CD14-positive monocyte (primary cell): ENCODE data around the gene PSMG4. TPM values are rescaled to one million over a fixed set of nuclear protein-coding genes. Genes with fewer than 3 reads are reported as not detected.

Experiments
- DNase-seq, 3 donors: peaks; one replicate each; pipeline ENCODE4 v3.0.0-alpha.2; 2011 to 2022
- H2AFZ ChIP-seq: 2 replicates; pipeline ENCODE4 v1.6.0; 2012; ENCODE audit warnings: mild to moderate bottlenecking, low read depth, low read length, inconsistent platforms; ENCODE audit not compliant: insufficient read depth, poor library complexity, severe bottlenecking
- H3K27ac ChIP-seq, 2 donors: 1 replicate in 1 of 2; 2 replicates in 1 of 2; pipeline ENCODE4 v1.5.1; 2012 to 2013; ENCODE audit warnings: low read length in 2 of 2, control low read depth in 1 of 2, inconsistent platforms in 1 of 2, low read depth in 1 of 2, mild to moderate bottlenecking in 1 of 2
- H3K27me3 ChIP-seq, 2 donors: one replicate each; pipeline versions ENCODE4 v1.6.0 to v1.6.1; 2011 to 2013; ENCODE audit warnings: low read length in 2 of 2; ENCODE audit not compliant: control insufficient read depth in 2 of 2, insufficient read depth in 2 of 2
- H3K36me3 ChIP-seq, 2 donors: replicated peaks in 1 of 2; 1 replicate in 1 of 2; 2 replicates in 1 of 2; pipeline versions ENCODE4 v1.5.1 to v1.6.1; 2012 to 2013; ENCODE audit warnings: low read length in 2 of 2, control low read depth in 1 of 2, inconsistent platforms in 1 of 2, mild to moderate bottlenecking in 1 of 2; ENCODE audit not compliant: insufficient read depth in 2 of 2, control insufficient read depth in 1 of 2
- H3K4me1 ChIP-seq, 2 donors: 1 replicate in 1 of 2; 2 replicates in 1 of 2; pipeline versions ENCODE4 v1.5.1 to v1.6.1; 2012 to 2013; ENCODE audit warnings: low read length in 2 of 2, control low read depth in 1 of 2, inconsistent platforms in 1 of 2, mild to moderate bottlenecking in 1 of 2, moderate library complexity in 1 of 2; ENCODE audit not compliant: insufficient read depth in 2 of 2, control insufficient read depth in 1 of 2
- H3K4me2 ChIP-seq: replicated peaks from 2 replicates; pipeline ENCODE3; 2012; ENCODE audit warnings: low read length, moderate library complexity, mild to moderate bottlenecking; ENCODE audit not compliant: poor library complexity, severe bottlenecking; ENCODE audit errors: extremely low read depth
- H3K4me3 ChIP-seq, 3 experiments: fragments of 200-600 bp in 1 of 3; sonication (generic) in 1 of 3; replicated peaks in 1 of 3; 1 replicate in 2 of 3; 2 replicates in 1 of 3; pipeline ENCODE4 v1.5.1; 2011 to 2013; ENCODE audit warnings: low read length in 3 of 3, mild to moderate bottlenecking in 3 of 3, control low read depth in 2 of 3, low read depth in 2 of 3, inconsistent platforms in 1 of 3, moderate library complexity in 1 of 3
- H3K79me2 ChIP-seq: 2 replicates; pipeline ENCODE4 v1.6.0; 2012; ENCODE audit warnings: mild to moderate bottlenecking, control low read depth, inconsistent platforms, low read length, moderate library complexity; ENCODE audit not compliant: insufficient read depth
- H3K9ac ChIP-seq: 2 replicates; pipeline ENCODE4 v1.6.0; 2017; ENCODE audit warnings: low read length, mild to moderate bottlenecking; ENCODE audit not compliant: insufficient read depth, poor library complexity, severe bottlenecking
- H3K9me3 ChIP-seq, 2 donors: replicated peaks in 1 of 2; 1 replicate in 1 of 2; 2 replicates in 1 of 2; pipeline versions ENCODE4 v1.5.1 to v1.6.1; 2012 to 2013; ENCODE audit warnings: low read length in 2 of 2, control low read depth in 1 of 2; ENCODE audit not compliant: control insufficient read depth in 1 of 2, insufficient read depth in 1 of 2
- H4K20me1 ChIP-seq: 2 replicates; pipeline ENCODE4 v1.6.0; 2012; ENCODE audit warnings: mild to moderate bottlenecking, low read length, control low read depth, moderate library complexity; ENCODE audit not compliant: insufficient read depth
- H3K27ac Mint-ChIP-seq, 7 donors: one replicate each; pipeline ENCODE4 v1.8.0; 2020; ENCODE audit warnings: mild to moderate bottlenecking in 7 of 7, mixed read lengths in 7 of 7, moderate library complexity in 6 of 7, inconsistent platforms in 2 of 7
- H3K27me3 Mint-ChIP-seq, 3 donors: one replicate each; pipeline ENCODE4 v1.8.0; 2021 to 2022; ENCODE audit warnings: low read depth in 3 of 3, mild to moderate bottlenecking in 3 of 3, mixed read lengths in 3 of 3, moderate library complexity in 3 of 3, inconsistent platforms in 1 of 3
- H3K36me3 Mint-ChIP-seq, 2 donors: one replicate each; pipeline ENCODE4 v1.8.0; 2020; ENCODE audit warnings: mixed read lengths in 2 of 2, inconsistent platforms in 1 of 2, mild to moderate bottlenecking in 1 of 2
- H3K4me1 Mint-ChIP-seq: one replicate; pipeline ENCODE4 v1.8.0; 2020; ENCODE audit warnings: mild to moderate bottlenecking, mixed read lengths
- H3K4me3 Mint-ChIP-seq, 2 donors: one replicate each; pipeline ENCODE4 v1.8.0; 2020; ENCODE audit warnings: mild to moderate bottlenecking in 2 of 2, mixed read lengths in 2 of 2, moderate library complexity in 1 of 2
- H3K9me3 Mint-ChIP-seq, 7 donors: one replicate each; pipeline ENCODE4 v1.8.0; 2020 to 2022; ENCODE audit warnings: mixed read lengths in 7 of 7, mild to moderate bottlenecking in 6 of 7, moderate library complexity in 6 of 7, inconsistent platforms in 2 of 7
- CTCF ChIP-seq: fragments of 200-600 bp; IDR thresholded peaks from one replicate; pipeline ENCODE4 v1.8.0; 2022; ENCODE audit warnings: antibody characterized with exemption, mild to moderate bottlenecking
- WGBS: methylation state at CpG from one replicate; pipeline ENCODE4 v1.1.5; 2013; ENCODE audit warnings: missing lambda C conversion rate; ENCODE audit not compliant: insufficient coverage; 5-methylcytosine and 5-hydroxymethylcytosine counted together
- intact Hi-C, 2 donors: fragments of 100-400 bp; cut with micrococcal nuclease; formaldehyde crosslinking; loops; one replicate each; pipeline versions ENCODE4 v1.15.0 to v1.15.1; 2023
- polyA plus RNA-seq, 3 donors: library from polyadenylated mRNA; depleted of rRNA in 1 of 3; unstranded in 2 of 3; stranded (reverse) in 1 of 3; fragments of 300-500 nt in 2 of 3; fragments of >200 nt in 1 of 3; fragmentation: Illumina TruSeq in 2 of 3; gene quantifications; 1 replicate in 2 of 3; 2 replicates in 1 of 3; pipeline ENCODE4 v1.2.3, GENCODE V29; 2012 to 2021

The PSMG4 gene
- polyA plus RNA-seq, 3 donors: 23.6 to 31.1 (median 27.9) TPM

GRCh38 chr6:3291987-3292386 lies 33.2 kb downstream of the PSMG4 start:
- no peak overlapping the region for H3K4me2 ChIP-seq
- no peaks in the 10 kb centered on the region for H3K4me1 ChIP-seq
- 92% methylated on average over 5 of the region's 7 CpGs for WGBS
- no peak overlapping the region for H3K27ac Mint-ChIP-seq
- no peaks in the 10 kb centered on the region for H3K36me3 ChIP-seq
- H3K4me1 Mint-ChIP-seq: no peaks in the 10 kb centered on the region
- H3K9me3 ChIP-seq: no peaks in the 10 kb centered on the region
- DNase-seq: no peak
- no peak for TF ChIP-seq CTCF
- H3K27me3 ChIP-seq: no peaks in the 10 kb centered on the region
- no peak overlapping the region for H3K9ac ChIP-seq
- peaks cover 2 to 7% (median 4%) of the 10 kb centered on the region in 3 donors for H3K27me3 Mint-ChIP-seq
- no peaks in the 10 kb centered on the region for H3K36me3 Mint-ChIP-seq
- H3K9me3 Mint-ChIP-seq: peaks cover 0 to 1% (median 0%) of the 10 kb centered on the region in 7 donors
- no peak overlapping the region for H3K4me3 ChIP-seq
- no peak overlapping the region for H2AFZ ChIP-seq
- H4K20me1 ChIP-seq: no peaks in the 10 kb centered on the region
- H3K27ac ChIP-seq: no peak overlapping the region
- H3K79me2 ChIP-seq: no peaks in the 10 kb centered on the region
- no peak overlapping the region for H3K4me3 Mint-ChIP-seq
- intact Hi-C loops: no loop called here

- H3K27ac Mint-ChIP-seq: no peak overlapping the region
- no peaks in the 10 kb centered on the region for H3K9me3 ChIP-seq
- H3K4me3 ChIP-seq: no peak overlapping the region
- H3K4me1 ChIP-seq: no peaks in the 10 kb centered on the region
- H3K27me3 Mint-ChIP-seq: peaks cover 2 to 7% (median 4%) of the 10 kb centered on the region in 3 donors
- no peaks in the 10 kb centered on the region for H4K20me1 ChIP-seq
- 97% methylated on average over 24 of the region's 32 CpGs for WGBS
- H3K36me3 Mint-ChIP-seq: no peaks in the 10 kb centered on the region
- H3K4me2 ChIP-seq: no peak overlapping the region
- H3K27ac ChIP-seq: no peak overlapping the region
- no peaks in the 10 kb centered on the region for H3K79me2 ChIP-seq
- peaks cover 0 to 1% (median 0%) of the 10 kb centered on the region in 7 donors for H3K9me3 Mint-ChIP-seq
- H3K9ac ChIP-seq: no peak overlapping the region
- H3K36me3 ChIP-seq: no peaks in the 10 kb centered on the region
- no peaks in the 10 kb centered on the region for H3K4me1 Mint-ChIP-seq
- intact Hi-C loops: no loop called here
- H3K27me3 ChIP-seq: no peaks in the 10 kb centered on the region
- no peak overlapping the region for H2AFZ ChIP-seq
- TF ChIP-seq CTCF: no peak
- DNase-seq: no peak
- no peak overlapping the region for H3K4me3 Mint-ChIP-seq
These were observed 33.9 kb downstream of the PSMG4 start for GRCh38 chr6:3292431-3293197.
